ENCODE measurements around the gene GPR152. TPM values are rescaled to one million over a fixed set of nuclear protein-coding genes. Genes with fewer than 3 reads are reported as not detected.

Gene GPR152
- total RNA-seq, 1 donor from 2014 or later: not detected

DNA sequence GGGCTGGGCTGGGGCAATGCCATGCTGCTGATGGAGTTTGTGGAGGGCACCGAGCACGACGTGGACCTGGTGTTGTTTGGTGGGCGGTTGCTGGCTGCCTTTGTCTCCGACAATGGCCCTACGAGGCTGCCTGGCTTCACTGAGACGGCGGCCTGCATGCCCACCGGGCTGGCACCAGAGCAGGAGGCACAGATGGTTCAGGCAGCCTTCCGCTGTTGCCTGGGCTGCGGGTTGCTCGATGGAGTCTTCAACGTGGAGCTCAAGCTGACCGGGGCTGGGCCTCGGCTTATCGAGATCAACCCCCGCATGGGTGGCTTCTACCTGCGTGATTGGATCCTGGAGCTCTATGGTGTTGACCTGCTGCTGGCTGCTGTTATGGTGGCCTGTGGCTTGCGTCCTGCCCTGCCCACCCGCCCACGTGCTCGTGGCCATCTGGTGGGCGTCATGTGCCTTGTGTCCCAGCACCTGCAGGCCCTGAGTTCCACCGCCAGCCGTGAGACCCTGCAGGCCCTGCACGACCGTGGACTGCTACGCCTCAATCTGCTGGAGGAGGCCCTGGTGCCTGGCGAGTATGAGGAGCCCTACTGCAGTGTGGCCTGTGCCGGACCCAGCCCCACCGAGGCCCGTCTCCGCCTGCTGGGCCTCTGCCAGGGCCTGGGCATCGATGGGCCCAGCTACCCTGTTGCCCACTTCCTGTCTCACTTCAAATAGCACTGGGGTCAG is 28.5 kb downstream of the GPR152 start:
- no peak for DNase-seq

- no peak for DNase-seq
Measured at GRCh38 chr11:67423466-67423865, 29.1 kb downstream of the GPR152 start.

- no peak for DNase-seq
Measured at GRCh38 chr11:67422891-67423290, 29.6 kb downstream of the GPR152 start.

DNA sequence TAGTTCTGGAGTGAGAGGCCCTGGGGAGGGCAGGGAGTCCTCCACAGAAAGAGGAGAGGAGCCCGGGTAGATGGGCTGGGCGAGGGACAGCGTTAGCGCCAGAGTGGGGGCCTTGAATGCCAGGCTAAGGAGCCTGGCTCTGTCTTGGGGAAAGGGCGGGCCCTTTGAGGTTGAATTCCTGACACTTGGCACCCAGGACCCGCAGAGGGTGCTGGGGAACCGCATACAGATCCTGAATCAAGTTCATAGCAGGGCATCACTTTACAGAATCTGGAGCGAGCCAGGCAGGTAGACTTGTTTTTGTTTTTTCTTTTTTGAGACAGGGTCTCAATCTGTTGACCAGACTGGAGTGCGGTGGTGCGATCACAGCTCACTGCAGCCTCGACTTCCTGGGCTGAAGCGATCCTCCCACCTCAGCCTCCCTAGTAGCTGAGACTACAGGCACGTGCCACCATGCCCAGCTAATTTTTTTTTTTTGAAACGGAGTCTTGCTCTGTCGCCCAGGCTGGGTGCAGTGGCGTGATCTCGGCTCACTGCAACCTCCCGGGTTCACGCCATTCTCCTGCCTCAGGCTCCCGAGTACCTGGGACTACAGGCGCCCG is 31.0 kb downstream of the GPR152 start:
- no peak for DNase-seq

GRCh38 chr11:67420646-67421429 is 31.7 kb downstream of the GPR152 start:
- peak; percentile 90 for DNase-seq

DNA sequence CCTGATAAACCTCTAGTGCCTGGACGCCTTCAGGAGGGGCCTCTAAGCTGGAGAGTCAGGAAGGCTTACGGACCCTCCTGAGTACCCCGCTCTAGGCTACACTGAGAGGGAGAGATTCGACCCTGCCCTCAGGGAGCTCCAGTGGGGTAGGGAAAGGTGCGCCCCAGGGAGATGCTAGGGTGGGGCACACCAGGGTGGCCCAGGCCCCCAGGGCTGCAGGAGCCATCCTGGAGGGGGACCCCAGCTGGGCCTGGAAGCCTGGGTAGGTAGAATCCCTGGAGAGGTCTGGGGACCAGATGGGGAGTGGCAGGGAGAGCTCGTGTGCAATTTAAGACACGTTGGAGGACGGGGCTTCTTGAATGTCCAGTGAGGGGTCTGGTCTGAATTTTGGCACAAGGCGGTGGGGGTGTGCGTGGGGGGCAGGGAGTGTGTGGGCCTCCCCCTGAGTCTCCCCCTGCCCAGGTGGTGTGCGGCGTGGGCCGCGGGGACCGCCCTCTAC is 32.3 kb downstream of the GPR152 start:
- no peak for DNase-seq

DNA sequence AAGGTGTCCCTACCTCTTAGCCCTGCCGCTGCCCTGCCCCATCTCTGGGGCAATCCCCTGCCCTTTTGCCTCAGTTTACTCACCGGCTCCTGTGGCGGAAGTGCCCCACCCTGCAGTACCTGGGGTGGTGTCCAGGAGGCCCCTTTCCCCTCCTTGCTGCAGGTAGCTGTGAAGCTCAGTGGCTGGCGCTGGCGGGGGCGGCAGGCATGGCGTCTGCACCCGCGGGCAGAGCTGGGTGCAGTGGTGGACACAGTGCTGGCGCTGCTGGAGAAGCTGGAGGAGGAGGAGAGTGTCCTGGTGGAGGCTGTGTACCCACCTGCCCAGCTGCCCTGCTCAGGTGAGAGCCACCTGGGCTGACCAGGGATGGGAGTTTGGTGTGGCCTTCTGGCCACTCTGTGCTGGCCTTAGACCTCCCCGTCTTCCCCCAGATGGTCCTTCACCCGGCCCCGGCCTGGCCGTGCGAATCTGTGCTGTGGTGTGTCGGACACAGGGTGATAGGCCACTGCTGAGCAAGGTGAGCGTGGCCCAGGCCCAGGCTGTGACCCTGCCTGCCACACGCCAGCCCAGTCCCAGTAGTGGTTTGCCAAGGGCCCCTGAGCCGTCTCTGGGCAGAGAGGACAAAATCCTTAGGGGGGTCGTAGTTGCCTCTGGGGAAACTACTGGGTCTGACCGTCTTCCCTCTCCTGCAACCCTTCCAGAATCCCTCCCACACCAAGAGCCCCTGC is 33.0 kb downstream of the GPR152 start:
- DNase-seq: no peak

GRCh38 chr11:67418476-67419281 is 33.9 kb downstream of the GPR152 start:
- no peak for DNase-seq

GRCh38 chr11:67417425-67417824 is 35.1 kb downstream of the GPR152 start:
- no peak for DNase-seq

GRCh38 chr11:67416416-67417335 is 35.9 kb downstream of the GPR152 start:
- no peak for DNase-seq

- no peak for DNase-seq
Measured at GRCh38 chr11:67415501-67416304, 36.8 kb downstream of the GPR152 start, which contains the start of gene CARNS1. Gene CARNS1, plus strand, starts transcription at chr11:67415678. Its CDS starts 522 bp downstream, at chr11:67416200.

DNA sequence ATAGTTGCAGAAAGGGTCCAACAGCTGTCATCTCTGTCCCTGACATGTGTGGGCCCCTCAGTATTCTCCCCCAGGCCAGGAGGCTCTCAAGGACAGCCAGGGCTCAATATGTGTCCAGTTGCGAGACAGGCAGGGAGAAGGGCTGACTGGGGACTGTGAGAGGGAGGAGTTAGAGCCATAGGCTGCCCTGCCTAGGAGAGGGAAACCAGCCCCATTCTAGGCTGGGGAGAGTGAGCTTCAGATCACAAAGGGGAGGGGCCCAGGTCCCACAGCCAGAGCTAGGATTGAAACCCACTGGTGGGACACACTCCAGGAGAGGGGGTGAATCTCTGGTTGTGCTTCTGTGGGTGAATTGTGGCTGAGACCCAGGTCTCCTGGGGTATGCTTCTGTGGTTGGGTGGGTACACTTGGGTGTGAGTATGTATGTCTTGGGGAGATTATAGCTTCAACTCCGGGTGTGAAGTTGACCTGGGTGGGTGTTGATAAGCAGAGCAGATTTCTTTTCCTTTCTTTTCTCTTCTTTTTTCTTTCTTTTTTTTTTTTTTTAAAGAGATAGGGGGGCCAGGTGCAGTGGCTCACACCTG is 39.2 kb downstream of the GPR152 start:
- no peak for DNase-seq

GRCh38 chr11:67412495-67413179 is 39.9 kb downstream of the GPR152 start:
- DNase-seq: no peak

GRCh38 chr11:67411785-67412152 is 40.8 kb downstream of the GPR152 start:
- DNase-seq: no peak

GRCh38 chr11:67410984-67411784 is 41.3 kb downstream of the GPR152 start:
- DNase-seq: no peak

GRCh38 chr11:67410369-67410831 is 42.1 kb downstream of the GPR152 start:
- peak; percentile 77 for DNase-seq

GRCh38 chr11:67409781-67410368 is 42.7 kb downstream of the GPR152 start:
- DNase-seq: no peak
